K562 (cell line): ENCODE data around the gene OR10G8. TPM values are rescaled to one million over a fixed set of nuclear protein-coding genes. Genes with fewer than 3 reads are reported as not detected.
A peak's percentile ranks its signal among the peaks of the same experiment; 100 is the strongest.

Experiments used
- CHD4 ChIP-seq: fragments of 200-600 bp; sonication (generic); IDR thresholded peaks from 3 replicates; pipeline ENCODE4 v1.6.1; 2012; ENCODE audit warnings: low read depth, mild to moderate bottlenecking, mixed read lengths, low read length, inconsistent platforms; ENCODE audit not compliant: insufficient read depth, insufficient replicate concordance, poor library complexity, severe bottlenecking
- DACH1 ChIP-seq: fragments of 450-650 bp; IDR thresholded peaks from 2 replicates; pipeline ENCODE4 v1.6.1; 2018; ENCODE audit not compliant: partially characterized antibody
- DPF2 ChIP-seq: fragments of 450-650 bp; IDR thresholded peaks from 2 replicates; pipeline ENCODE4 v1.6.1; 2016
- FOXJ2 ChIP-seq: fragments of 200-800 bp; sonication (Bioruptor generic); IDR thresholded peaks from 2 replicates; pipeline ENCODE4 v1.6.1; 2016; ENCODE audit warnings: missing genetic modification characterization, missing compliant biosample characterization
- HLTF ChIP-seq: fragments of 450-650 bp; IDR thresholded peaks from 2 replicates; pipeline ENCODE4 v1.6.1; 2016
- KDM1A ChIP-seq, 2 experiments: fragments of 450-650 bp; IDR thresholded peaks; 2 replicates each; pipeline ENCODE4 v1.6.1; 2016; ENCODE audit warnings: mild to moderate bottlenecking in 2 of 2
- L3MBTL2 ChIP-seq: fragments of 450-650 bp; IDR thresholded peaks from 2 replicates; pipeline ENCODE4 v1.6.1; 2016; ENCODE audit warnings: mild to moderate bottlenecking, moderate library complexity
- MAFK ChIP-seq: IDR thresholded peaks from 2 replicates; pipeline ENCODE4 v1.6.1; 2011; ENCODE audit warnings: low read length, improper control_type of control experiment
- NEUROD1 ChIP-seq: fragments of 150-350 bp; IDR thresholded peaks from 2 replicates; pipeline ENCODE4 v1.6.1; 2014; ENCODE audit warnings: borderline replicate concordance, low read length, low read depth; ENCODE audit not compliant: partially characterized antibody
- PHB ChIP-seq: fragments of 250-450 bp; sonication (Bioruptor Pico); IDR thresholded peaks from 2 replicates; pipeline ENCODE4 v1.5.0; 2021
- PML ChIP-seq: IDR thresholded peaks from 2 replicates; pipeline ENCODE4 v1.6.1; 2012; ENCODE audit warnings: low read length, inconsistent platforms
- PYGO2 ChIP-seq: fragments of 450-650 bp; IDR thresholded peaks from 2 replicates; pipeline ENCODE4 v1.6.1; 2016; ENCODE audit warnings: mild to moderate bottlenecking, missing genetic modification characterization, moderate library complexity, missing compliant biosample characterization
- SMARCB1 ChIP-seq: IDR thresholded peaks from 2 replicates; pipeline ENCODE4 v1.6.1; 2011; ENCODE audit warnings: improper control_type of control experiment, low read depth; ENCODE audit not compliant: insufficient read length
- TAF9B ChIP-seq: fragments of 450-650 bp; IDR thresholded peaks from 2 replicates; pipeline ENCODE4 v1.6.1; 2018; ENCODE audit warnings: mild to moderate bottlenecking; ENCODE audit not compliant: partially characterized antibody
- TRIM24 ChIP-seq, 2 experiments: fragments of 450-650 bp; IDR thresholded peaks; 2 replicates each; pipeline ENCODE4 v1.6.1; 2016
- ZC3H8 ChIP-seq: fragments of 450-650 bp; IDR thresholded peaks from 2 replicates; pipeline ENCODE4 v1.6.1; 2017
- ZFP36 ChIP-seq: fragments of 150-350 bp; IDR thresholded peaks from 2 replicates; pipeline ENCODE4 v1.6.1; 2018; ENCODE audit warnings: low read length, low read depth; ENCODE audit not compliant: partially characterized antibody
- ZNF311 ChIP-seq: fragments of 250-450 bp; sonication (Bioruptor Pico); IDR thresholded peaks from 2 replicates; pipeline ENCODE4 v1.4.0; 2020; ENCODE audit warnings: mild to moderate bottlenecking, moderate library complexity
- ZNF354B ChIP-seq: fragments of 250-450 bp; sonication (Bioruptor Pico); IDR thresholded peaks from 2 replicates; pipeline ENCODE4 v1.4.0; 2020
- ZNF586 ChIP-seq: fragments of 450-650 bp; formaldehyde crosslinking; conservative IDR thresholded peaks from 2 replicates; pipeline ENCODE4 v1.4.0; 2020; ENCODE audit warnings: mild to moderate bottlenecking, moderate library complexity
- polyA plus RNA-seq, 8 experiments: library from polyadenylated mRNA; depleted of rRNA in 4 of 8; stranded (reverse) in 5 of 8; unstranded in 3 of 8; fragments of >200 nt; fragmentation: Nextera tagmentation in 2 of 8; fragmentation: Illumina TruSeq in 1 of 8; extraction: Ambion mirVana in 2 of 8; extraction: Trizol in 1 of 8; gene quantifications; 2 replicates each; pipeline versions ENCODE4 v1.2.1 to v1.2.3, GENCODE V29; 2011 to 2014; ENCODE audit warnings: inconsistent platforms in 1 of 8, missing spikeins in 1 of 8
- total RNA-seq, 7 experiments: library from RNA; depleted of rRNA in 6 of 7; stranded (reverse); fragments of >200 nt in 6 of 7; fragmentation: Illumina TruSeq in 2 of 7; extraction: Trizol in 2 of 7; gene quantifications; 2 replicates each; pipeline versions ENCODE4 v1.2.1 to v1.2.3, GENCODE V29; 2011 to 2021; ENCODE audit warnings: low replicate concordance in 1 of 7
- TF ChIP-seq, protein P1 (sequence below), 2 experiments: fragments of 450-650 bp; IDR thresholded peaks; 2 replicates each; pipeline ENCODE4 v1.6.1; 2016; ENCODE audit warnings: mild to moderate bottlenecking in 2 of 2, borderline replicate concordance in 1 of 2, low read depth in 1 of 2, moderate library complexity in 1 of 2

The OR10G8 gene
- total and polyA plus RNA-seq, 9 of the 15 experiments (the other 6 are each of a cell fraction or from before 2014, with no cell fraction given), result not detected

GRCh38 chr11:124079631-124080326, 53.2 kb downstream of the OR10G8 start (continued):
- TF ChIP-seq ZNF311 (CRISPR knock-in tag) (0 out of 2 replicates have a peak, but pooled peaks have one; percentile 33), PML (peak; percentile 96), DACH1 (peak; percentile 98), ZC3H8 (no peak), HLTF (no peak), FOXJ2 (tag) (peak; percentile 93), ZFP36 (peak; percentile 12), ZNF586 (0 out of 2 replicates have a peak, but pooled peaks have one; percentile 57), DPF2 (peak; percentile 99), TAF9B (peak; percentile 82), PYGO2 (peak; percentile 86), ZNF354B (CRISPR knock-in tag) (no peak), SMARCB1 (no peak), MAFK (peak; percentile 68), L3MBTL2 (peak; percentile 38), PHB (CRISPR knock-in tag) (no peak), NEUROD1 (peak; percentile 90), KDM1A (IDR thresholded peaks at IDR 0.05) (peak; percentile 60 to 68; a peak in 2 of 4 replicates), CHD4 (peak; percentile 76), TRIM24 (IDR thresholded peaks at IDR 0.05) (peak; percentile 94 to 95)
- TF ChIP-seq, protein P1, sequence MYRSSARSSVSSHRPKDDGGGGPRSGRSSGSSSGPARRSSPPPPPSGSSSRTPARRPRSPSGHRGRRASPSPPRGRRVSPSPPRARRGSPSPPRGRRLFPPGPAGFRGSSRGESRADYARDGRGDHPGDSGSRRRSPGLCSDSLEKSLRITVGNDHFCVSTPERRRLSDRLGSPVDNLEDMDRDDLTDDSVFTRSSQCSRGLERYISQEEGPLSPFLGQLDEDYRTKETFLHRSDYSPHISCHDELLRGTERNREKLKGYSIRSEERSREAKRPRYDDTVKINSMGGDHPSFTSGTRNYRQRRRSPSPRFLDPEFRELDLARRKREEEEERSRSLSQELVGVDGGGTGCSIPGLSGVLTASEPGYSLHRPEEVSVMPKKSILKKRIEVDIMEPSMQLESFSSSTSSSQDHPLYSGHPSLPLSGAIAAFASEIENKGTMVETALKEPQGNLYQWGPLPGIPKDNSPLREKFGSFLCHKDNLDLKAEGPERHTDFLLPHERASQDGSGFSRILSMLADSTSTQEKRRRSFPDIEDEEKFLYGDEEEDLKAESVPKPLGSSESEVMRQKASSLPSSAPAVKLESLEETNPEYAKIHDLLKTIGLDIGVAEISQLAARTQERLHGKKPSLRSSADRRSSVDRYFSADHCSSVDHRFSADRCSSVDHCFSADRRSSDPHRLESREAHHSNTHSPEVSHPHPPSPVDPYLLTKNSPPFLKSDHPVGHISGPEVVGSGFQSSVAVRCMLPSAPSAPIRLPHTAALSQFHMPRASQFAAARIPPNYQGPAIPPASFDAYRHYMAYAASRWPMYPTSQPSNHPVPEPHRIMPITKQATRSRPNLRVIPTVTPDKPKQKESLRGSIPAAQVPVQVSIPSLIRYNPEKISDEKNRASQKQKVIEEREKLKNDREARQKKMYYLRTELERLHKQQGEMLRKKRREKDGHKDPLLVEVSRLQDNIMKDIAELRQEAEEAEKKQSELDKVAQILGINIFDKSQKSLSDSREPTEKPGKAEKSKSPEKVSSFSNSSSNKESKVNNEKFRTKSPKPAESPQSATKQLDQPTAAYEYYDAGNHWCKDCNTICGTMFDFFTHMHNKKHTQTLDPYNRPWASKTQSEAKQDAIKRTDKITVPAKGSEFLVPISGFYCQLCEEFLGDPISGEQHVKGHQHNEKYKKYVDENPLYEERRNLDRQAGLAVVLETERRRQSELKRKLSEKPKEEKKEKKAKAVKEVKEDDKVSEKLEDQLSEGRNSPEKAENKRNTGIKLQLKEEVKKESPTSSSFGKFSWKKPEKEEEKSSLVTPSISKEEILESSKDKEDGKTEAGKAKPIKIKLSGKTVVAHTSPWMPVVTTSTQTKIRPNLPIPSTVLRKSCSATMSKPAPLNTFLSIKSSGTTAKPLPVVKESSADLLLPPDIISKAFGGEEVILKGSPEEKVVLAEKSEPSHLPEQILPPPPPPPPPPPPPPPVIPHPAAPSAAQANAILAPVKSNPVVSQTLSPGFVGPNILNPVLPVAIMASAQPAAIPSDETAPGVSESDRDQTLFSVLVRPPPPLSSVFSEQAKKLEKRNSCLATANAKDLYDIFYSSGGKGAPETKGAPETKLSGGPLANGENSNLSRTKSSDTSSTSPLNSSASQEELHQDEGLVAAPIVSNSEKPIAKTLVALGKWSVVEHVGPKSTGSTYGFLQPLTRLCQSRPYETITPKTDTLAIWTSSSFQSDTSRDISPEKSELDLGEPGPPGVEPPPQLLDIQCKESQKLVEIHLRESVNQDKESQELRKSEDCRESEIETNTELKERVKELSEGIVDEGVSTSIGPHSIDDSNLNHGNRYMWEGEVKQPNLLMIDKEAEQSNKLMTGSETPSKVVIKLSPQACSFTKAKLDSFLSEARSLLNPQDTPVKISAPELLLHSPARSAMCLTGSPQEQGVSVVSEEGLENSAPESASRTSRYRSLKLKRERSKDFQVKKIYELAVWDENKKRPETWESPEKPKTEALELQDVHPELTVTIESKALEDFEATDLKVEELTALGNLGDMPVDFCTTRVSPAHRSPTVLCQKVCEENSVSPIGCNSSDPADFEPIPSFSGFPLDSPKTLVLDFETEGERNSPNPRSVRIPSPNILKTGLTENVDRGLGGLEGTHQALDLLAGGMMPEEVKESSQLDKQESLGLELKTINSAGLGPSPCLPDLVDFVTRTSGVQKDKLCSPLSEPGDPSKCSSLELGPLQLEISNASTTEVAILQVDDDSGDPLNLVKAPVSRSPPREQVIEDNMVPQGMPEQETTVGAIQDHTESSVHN (IDR thresholded peaks at IDR 0.05; ENCODE audit: borderline replicate concordance in 1 of 2, low read depth in 1 of 2), result peak in 1 of 2 experiments; percentile 90; a peak in 2 of 4 replicates
